Loucy (cell line): Measurements from ENCODE around the gene FLT3.

Experiments
- H2AFZ ChIP-seq: fragments of 200-600 bp; sonication (generic); 2 replicates; pipeline ENCODE4 v1.6.0; 2016; ENCODE audit warnings: antibody characterized with exemption, mild to moderate bottlenecking, low read length, moderate library complexity
- H3F3A ChIP-seq: fragments of 200-600 bp; 2 replicates; pipeline ENCODE4 v1.6.0; 2016; ENCODE audit warnings: antibody characterized with exemption, low read depth, mild to moderate bottlenecking
- H3K27me3 ChIP-seq: fragments of 200-600 bp; sonication (generic); 2 replicates; pipeline ENCODE4 v1.6.1; 2014; ENCODE audit warnings: low read length, mild to moderate bottlenecking; ENCODE audit not compliant: insufficient read depth, poor library complexity, severe bottlenecking
- H3K36me3 ChIP-seq: fragments of 200-600 bp; sonication (generic); 2 replicates; pipeline ENCODE4 v1.6.1; 2016; ENCODE audit warnings: low read length; ENCODE audit not compliant: insufficient read depth
- H3K4me1 ChIP-seq: fragments of 200-600 bp; sonication (generic); 2 replicates; pipeline ENCODE4 v1.5.1; 2014; ENCODE audit warnings: low read length, mild to moderate bottlenecking; ENCODE audit not compliant: insufficient read depth, poor library complexity, severe bottlenecking
- H3K4me2 ChIP-seq: fragments of 200-600 bp; sonication (generic); 2 replicates; pipeline ENCODE4 v1.6.0; 2014; ENCODE audit warnings: antibody characterized with exemption, low read length, low read depth, mild to moderate bottlenecking; ENCODE audit not compliant: poor library complexity, severe bottlenecking
- H3K4me3 ChIP-seq: fragments of 200-600 bp; sonication (generic); 2 replicates; pipeline ENCODE4 v1.5.1; 2014; ENCODE audit warnings: low read length, mild to moderate bottlenecking, mixed read lengths; ENCODE audit not compliant: poor library complexity, severe bottlenecking
- H3K79me2 ChIP-seq: fragments of 200-600 bp; sonication (generic); 2 replicates; pipeline ENCODE4 v1.6.1; 2014; ENCODE audit warnings: low read length; ENCODE audit not compliant: insufficient read depth
- H3K9ac ChIP-seq: fragments of 200-600 bp; sonication (generic); 2 replicates; pipeline ENCODE4 v1.6.0; 2014; ENCODE audit warnings: mild to moderate bottlenecking, low read depth, low read length, moderate library complexity; ENCODE audit not compliant: poor library complexity, severe bottlenecking
- H3K9me2 ChIP-seq: fragments of 200-600 bp; sonication (generic); replicated peaks from 2 replicates; pipeline ENCODE4 v1.6.1; 2016; ENCODE audit warnings: low read depth, low read length, mixed read lengths
- H3K9me3 ChIP-seq: fragments of 200-600 bp; sonication (generic); 2 replicates; pipeline ENCODE4 v1.6.1; 2014; ENCODE audit warnings: mild to moderate bottlenecking, antibody characterized with exemption, low read length, low read depth; ENCODE audit not compliant: insufficient read depth
- H4K20me1 ChIP-seq: fragments of 200-600 bp; sonication (generic); 2 replicates; pipeline ENCODE4 v1.6.0; 2014; ENCODE audit warnings: antibody characterized with exemption, low read length, mild to moderate bottlenecking; ENCODE audit not compliant: insufficient read depth, poor library complexity, severe bottlenecking
- EZH2phosphoT487 ChIP-seq: fragments of 200-600 bp; IDR thresholded peaks from 2 replicates; pipeline ENCODE4 v1.6.1; 2018; ENCODE audit warnings: antibody characterized with exemption, mild to moderate bottlenecking, moderate library complexity, borderline replicate concordance
- TF ChIP-seq, protein P1 (sequence below): fragments of 200-600 bp; sonication (generic); conservative IDR thresholded peaks from 2 replicates; pipeline ENCODE4 v1.5.1; 2014; ENCODE audit warnings: mild to moderate bottlenecking, antibody characterized with exemption, low read length

The FLT3 gene

DNA sequence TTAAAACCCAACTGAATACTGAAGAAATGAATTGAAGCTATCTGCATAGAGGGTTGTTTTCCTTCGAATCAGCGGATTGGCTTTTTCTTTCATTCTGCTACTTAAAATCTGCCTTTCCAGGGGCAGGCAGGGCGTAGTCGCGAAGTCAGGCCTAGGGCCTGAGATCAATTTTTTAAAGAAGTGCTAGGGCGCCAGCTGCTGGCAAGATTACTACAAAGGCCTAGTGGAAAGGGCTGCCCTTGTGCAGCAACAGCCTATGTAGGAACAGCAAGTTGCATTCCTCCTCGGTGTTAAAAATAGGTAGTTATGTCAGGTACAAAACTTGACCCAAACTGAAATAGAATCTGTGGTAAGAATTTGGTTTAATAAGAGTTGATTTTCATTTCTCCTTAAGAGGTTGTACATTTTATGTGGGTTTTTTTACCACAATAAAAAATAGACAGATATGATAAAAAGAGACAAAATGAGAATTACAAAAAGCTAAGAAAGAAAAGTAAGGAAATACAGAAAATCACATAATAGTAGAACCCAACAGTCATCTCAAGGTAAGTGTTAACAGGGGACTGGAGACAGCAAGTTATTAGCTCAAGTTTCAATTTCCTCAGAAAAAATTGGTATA lies 102.4 kb downstream of the FLT3 start:
- Histone ChIP-seq H2AFZ (peak overlapping the region; percentile 64), H3F3A (no peaks in the 10 kb centered on the region; the same call in 1 of the 2 replicates), H3K9me2 (no peaks in the 10 kb centered on the region), H3K9me3 (no peaks in the 10 kb centered on the region), H3K9ac (no peak overlapping the region), H3K36me3 (no peaks in the 10 kb centered on the region), H3K4me1 (no peaks in the 10 kb centered on the region), H3K4me3 (no peak overlapping the region), H3K79me2 (no peaks in the 10 kb centered on the region), H3K27me3 (no peaks in the 10 kb centered on the region), H3K4me2 (no peak overlapping the region), H4K20me1 (no peaks in the 10 kb centered on the region)
- TF ChIP-seq, protein P1, sequence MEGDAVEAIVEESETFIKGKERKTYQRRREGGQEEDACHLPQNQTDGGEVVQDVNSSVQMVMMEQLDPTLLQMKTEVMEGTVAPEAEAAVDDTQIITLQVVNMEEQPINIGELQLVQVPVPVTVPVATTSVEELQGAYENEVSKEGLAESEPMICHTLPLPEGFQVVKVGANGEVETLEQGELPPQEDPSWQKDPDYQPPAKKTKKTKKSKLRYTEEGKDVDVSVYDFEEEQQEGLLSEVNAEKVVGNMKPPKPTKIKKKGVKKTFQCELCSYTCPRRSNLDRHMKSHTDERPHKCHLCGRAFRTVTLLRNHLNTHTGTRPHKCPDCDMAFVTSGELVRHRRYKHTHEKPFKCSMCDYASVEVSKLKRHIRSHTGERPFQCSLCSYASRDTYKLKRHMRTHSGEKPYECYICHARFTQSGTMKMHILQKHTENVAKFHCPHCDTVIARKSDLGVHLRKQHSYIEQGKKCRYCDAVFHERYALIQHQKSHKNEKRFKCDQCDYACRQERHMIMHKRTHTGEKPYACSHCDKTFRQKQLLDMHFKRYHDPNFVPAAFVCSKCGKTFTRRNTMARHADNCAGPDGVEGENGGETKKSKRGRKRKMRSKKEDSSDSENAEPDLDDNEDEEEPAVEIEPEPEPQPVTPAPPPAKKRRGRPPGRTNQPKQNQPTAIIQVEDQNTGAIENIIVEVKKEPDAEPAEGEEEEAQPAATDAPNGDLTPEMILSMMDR: peak; percentile 75
- no peak for TF ChIP-seq EZH2phosphoT487

DNA sequence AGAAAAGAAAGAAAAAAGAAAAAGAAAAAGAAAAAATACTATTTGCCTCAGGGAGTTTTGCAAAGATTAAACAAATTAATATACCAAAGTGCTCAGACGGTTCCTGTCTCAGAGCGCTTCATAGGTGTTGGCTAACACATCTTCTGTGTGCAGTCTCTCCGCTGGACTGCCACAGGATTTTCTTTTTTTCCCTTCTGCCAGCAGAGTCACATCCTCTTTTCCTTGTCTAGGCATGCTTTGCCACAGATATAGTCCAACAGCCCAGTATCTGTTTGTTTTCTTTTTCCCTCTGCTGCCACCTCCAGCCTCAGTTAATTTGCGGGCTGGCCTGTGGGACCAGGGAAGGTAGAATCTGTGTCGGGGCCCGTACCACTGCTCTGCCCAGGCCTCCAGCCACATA lies 108.5 kb downstream of the FLT3 start:
- Histone ChIP-seq H4K20me1 (no peaks in the 10 kb centered on the region), H3K9ac (no peak overlapping the region), H3K9me3 (no peaks in the 10 kb centered on the region), H3K9me2 (no peaks in the 10 kb centered on the region), H3K4me2 (no peak overlapping the region), H3K27me3 (no peaks in the 10 kb centered on the region), H3K36me3 (no peaks in the 10 kb centered on the region), H3F3A (no peaks in the 10 kb centered on the region), H3K4me1 (no peaks in the 10 kb centered on the region), H3K79me2 (no peaks in the 10 kb centered on the region), H3K4me3 (no peak overlapping the region), H2AFZ (no peak overlapping the region)
- TF ChIP-seq, protein P1: no peak
- no peak for TF ChIP-seq EZH2phosphoT487

DNA sequence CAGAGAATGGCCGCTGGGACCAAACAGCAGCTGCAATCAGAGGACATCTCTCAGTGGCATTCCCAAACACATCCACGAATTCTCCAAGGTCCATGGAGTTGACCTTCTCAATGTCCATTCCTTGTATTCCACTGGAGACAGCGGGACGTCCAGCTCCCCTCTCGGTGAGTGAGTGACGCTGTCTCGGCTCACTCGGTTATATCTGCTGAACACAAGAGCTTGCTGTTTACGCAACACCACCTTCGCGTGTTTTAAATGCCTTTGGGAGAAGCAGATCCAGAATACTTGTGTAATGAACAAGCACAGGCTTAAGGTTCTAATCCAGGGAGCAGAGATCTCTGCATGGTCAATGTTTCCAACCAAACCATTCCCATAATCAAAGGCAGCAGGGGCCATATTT lies 111.9 kb downstream of the FLT3 start, which contains the start of gene URAD:
Gene URAD (minus strand): TSS at position 174 of the 400 bp plus-strand sequence. CDS start 56 bp downstream, at position 118.
- Histone ChIP-seq H3K4me3 (no peak within 1 kb of the TSS), H3K9me3 (no peaks in the 10 kb centered on the region), H3F3A (no peaks in the 10 kb centered on the region), H3K9ac (no peak within 1 kb of the TSS), H3K9me2 (no peaks in the 10 kb centered on the region), H4K20me1 (no peaks in the 10 kb centered on the region), H3K79me2 (no peaks in the 10 kb centered on the region), H3K36me3 (no peaks in the 10 kb centered on the region), H3K4me1 (no peaks in the 10 kb centered on the region), H2AFZ (no peak within 1 kb of the TSS), H3K4me2 (no peak within 1 kb of the TSS), H3K27me3 (no peaks in the 10 kb centered on the region)
- TF ChIP-seq EZH2phosphoT487: no peak
- TF ChIP-seq, protein P1: no peak
